ENCODE data around the gene IRF6. TPM values are rescaled to one million over a fixed set of nuclear protein-coding genes. Genes with fewer than 3 reads are reported as not detected.

The IRF6 gene
- total RNA-seq, 2 donors from 2014 or later: 20.7 to 21.8 TPM

DNA sequence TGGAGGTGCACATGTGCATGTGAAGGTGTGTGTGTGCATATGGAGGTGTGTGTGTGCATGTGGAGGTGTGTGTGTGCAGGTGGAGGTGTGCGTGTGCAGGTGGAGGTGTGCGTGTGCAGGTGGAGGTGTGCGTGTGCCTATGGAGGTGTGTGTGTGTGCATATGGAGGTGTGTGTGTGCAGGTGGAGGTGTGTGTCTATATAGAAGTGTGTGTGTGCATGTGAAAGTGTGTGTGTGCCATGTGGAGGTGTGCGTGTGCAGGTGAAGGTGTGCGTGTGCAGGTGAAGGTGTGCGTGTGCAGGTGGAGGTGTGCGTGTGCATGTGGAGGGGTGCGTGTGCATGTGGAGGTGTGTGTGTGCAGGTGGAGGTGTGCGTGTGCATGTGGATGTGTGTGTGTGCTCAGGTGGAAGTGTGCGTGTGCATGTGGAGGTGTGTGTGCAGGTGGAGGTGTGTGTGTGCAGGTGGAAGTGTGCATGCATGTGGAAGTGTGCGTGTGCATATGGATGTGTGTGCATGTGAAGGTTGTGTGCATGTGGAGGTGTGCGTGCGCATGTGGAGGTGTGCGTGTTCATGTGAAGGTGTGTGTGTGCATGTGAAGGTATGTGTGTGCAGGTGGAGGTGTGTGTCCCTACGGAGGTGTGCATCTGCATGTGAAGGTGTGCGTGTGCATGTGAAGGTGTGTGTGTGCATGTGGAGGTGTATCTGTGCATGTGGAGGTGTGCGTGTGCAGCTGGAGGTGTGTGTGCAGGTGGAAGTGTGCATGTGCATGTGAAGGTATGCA is 35.1 kb downstream of the IRF6 start:
- intact Hi-C loops (cut with DNase I): no loop called here
- ATAC-seq: no peak
- no peak for DNase-seq

DNA sequence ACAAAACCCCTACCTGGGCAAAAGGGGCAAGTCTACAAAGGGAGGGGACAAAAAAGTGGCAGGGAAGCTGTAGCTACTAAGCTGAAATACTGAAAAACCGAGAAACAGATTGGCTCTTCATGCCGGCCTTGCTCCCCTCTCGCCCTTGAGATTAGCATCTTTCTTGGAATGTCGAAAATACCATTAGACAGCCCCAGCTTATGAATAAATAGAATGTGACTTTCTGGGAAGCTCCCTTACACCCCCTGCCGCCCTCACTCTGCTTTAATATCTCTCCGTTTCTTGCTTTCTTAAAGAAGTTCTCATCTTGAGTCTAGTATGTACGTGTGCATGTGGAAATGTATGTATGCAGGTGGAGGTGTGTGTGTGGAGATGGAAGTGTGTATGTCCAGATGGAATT is 36.0 kb downstream of the IRF6 start:
- intact Hi-C loops (cut with DNase I): no loop called here
- no peak for ATAC-seq
- DNase-seq: no peak

DNA sequence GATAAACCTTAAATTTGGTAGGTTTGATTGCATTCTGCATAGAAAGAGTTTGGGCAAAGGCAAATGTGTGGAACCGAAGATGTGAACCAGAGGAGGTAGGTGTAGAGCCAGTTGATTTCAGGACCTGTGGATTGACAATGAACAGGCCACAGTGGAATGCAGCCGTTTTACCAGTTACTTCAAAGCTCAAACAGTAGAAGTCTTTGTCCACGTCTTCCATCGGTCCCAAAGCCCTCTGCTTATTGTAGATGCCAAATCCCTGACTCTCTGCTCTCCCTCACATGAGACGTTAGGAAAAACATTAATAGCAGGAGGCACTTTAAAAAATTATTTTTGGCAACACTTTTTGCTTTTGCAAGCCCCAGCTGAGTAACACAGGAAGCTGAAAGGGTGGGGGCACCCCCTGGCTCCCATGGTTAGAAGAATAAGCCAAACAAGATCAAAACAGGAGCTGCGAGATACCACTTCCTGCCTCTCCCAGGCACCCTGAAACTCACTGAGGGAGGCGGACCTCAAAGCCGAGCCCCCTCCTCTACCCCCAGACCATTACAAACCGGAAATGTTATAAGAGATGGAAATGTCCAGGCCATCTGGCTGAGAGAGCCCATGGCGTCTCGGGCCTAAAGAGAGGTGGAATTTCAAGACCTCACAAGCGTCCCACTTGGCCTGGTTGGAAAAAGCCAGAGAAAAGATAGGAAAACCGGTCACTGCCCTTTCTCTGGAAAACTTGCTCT is 36.6 kb downstream of the IRF6 start:
- intact Hi-C loops (cut with DNase I): no loop called here

DNA sequence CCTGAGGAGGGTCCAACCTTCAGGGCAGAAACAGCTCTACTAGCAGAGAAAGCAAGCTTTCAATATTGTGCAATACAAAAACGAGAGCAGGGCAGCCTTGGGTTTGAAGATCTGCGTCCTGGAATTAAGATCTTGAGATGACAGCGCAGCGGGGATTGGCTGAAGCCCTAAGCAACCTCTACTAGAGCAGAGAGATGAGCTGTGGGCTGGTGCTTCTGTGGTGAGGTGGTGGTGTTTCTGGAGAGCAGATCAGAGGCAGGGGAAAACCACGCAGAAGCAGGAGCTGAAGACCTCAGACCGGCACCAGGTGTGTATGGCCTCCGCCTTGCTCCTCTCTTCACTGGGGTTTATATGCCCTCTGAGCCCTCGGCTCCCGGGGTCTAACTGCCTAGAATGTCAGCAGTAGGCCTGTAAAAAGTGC is 37.6 kb downstream of the IRF6 start:
- peak; percentile 30 for DNase-seq
- intact Hi-C loops (cut with DNase I): no loop called here
- peak; percentile 18 to 54 for ATAC-seq

More for the DNA sequence above, 36.6 kb downstream of the IRF6 start:
- DNase-seq (peak; percentile 88), ATAC-seq (peak; percentile 83 to 91)

DNA sequence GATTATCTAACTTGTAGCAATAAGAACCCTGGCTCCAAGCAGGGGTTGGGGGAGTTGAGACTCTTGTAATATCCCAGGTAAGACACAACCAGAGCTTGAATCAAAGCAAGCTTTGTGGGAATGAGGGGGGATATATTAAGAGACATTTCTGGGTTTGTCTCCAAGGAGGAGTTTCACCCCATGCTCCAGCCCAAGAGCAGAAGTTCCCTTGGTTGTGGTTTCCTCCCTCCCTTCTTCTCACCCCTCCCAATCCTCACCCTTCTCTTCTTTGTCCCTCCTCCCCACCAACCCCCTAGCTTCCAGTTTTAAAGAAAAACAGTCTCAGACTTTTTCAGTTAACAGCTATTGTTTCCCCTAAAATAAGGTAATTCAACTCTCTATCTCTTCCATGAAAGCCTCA is 38.2 kb downstream of the IRF6 start:
- no peak for ATAC-seq
- intact Hi-C loops (cut with DNase I): no loop called here
- DNase-seq: no peak

GRCh38 chr1:209767096-209767495 is 38.8 kb downstream of the IRF6 start:
- ATAC-seq (no peak), DNase-seq (no peak)
- intact Hi-C loops (cut with DNase I): no loop called here

DNA sequence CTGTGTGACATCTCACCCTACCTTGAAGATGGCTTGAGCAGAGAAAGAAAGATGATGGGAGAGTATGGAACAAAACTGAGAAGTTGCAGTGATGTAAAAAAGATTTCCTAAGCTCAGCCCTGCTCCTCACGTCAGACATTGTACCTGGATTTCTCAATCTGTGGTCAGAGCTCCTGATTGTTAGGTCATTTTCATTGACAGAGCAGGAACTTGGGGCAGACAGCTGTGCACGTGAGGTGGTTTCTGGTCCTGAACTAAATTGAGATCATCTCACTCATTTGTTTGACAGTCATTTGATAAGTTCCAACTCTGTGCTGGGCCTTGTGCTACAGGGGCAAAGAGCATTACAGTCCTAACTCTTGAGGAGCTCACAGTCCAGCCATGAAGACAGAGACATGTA is 39.9 kb downstream of the IRF6 start:
- no peak for DNase-seq
- no peak for ATAC-seq
- intact Hi-C loops (cut with DNase I): no loop called here

DNA sequence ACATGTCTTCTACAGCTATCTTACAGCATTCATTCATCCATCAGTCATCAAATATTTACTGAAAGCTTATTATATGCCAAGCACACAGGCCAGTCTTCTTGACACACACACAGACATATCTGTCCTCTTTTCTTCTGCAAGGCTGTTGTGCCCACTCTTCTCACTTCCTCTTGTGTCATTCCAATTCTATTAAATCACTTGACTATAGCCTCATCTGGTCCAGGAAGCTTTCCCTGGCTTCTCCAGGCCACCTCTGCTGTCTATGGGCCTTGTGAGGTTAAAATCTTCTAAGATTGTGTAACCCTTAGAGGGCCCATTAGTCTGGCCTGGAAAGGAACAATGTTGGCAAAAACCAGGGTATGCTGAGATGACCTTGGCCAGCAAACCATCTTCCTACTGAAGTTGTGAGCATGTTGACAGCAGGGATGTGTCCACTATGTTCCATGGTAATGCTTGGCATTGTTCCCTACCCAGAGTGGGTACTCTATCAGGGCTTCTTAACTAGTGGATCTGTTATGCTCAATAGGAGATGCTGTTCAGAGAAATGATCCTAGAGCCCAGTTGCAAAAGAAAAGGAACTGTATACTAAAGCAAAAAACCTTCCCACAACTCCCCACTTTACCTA is 44.8 kb downstream of the IRF6 start:
- no peak for DNase-seq
- ATAC-seq: peak; percentile 17 to 84
- intact Hi-C loops (cut with DNase I): no loop called here

- intact Hi-C loops (cut with DNase I): no loop called here
- ATAC-seq (no peak), DNase-seq (no peak)
These were observed 46.0 kb downstream of the IRF6 start for GRCh38 chr1:209759829-209760359.

- intact Hi-C loops (cut with DNase I): no loop called here
- no peak for ATAC-seq
- DNase-seq: no peak
These were observed 47.5 kb downstream of the IRF6 start for GRCh38 chr1:209758400-209758799.

GRCh38 chr1:209756615-209757445 is 49.1 kb downstream of the IRF6 start:
- DNase-seq (peak; percentile 23), ATAC-seq (peak in 1 of 2 donors; percentile 42)
- intact Hi-C loops (cut with DNase I): no loop called here

DNA sequence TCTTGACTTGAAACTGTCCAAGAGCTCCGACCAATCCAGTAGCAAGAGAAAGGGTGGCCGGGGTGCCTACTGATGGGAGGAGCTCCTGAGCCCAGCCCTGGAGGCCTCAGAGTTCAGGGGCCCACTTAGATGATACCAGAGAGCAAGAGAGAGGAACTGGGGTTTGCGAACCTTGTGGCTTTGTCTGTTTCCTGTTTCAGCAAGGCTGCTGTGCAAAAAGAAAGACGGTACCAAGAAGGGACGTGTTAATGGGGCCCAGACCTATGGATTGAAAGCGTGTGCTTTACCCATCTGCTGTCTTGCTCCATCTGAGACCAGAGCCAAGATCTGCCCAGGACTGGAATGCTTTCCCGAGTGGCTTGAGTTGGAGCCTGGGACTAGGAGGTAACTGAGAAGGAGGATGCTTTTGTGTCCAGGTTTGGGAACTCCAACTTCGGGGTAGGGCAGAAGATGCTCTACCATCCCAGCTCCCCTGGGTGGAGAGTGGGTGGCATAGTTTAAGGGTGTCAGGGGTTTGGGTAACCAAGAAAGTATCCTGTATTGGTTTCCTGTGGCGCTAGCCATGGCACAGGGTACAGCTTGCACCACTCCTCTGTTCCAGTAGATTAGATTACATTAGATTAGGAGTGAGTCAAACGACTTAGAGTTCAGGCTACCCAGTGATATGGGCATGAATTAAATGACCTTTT is 49.9 kb downstream of the IRF6 start, which contains the start of gene TRAF3IP3:
Gene TRAF3IP3 (plus strand): TSS at position 128 of the 689 bp plus-strand sequence. CDS start 3,987 bp downstream, outside the sequence.
- intact Hi-C loops (cut with DNase I): no loop called here
- peak; percentile 28 for DNase-seq
- ATAC-seq: peak; percentile 72 to 77

GRCh38 chr1:209755256-209755655 is 50.7 kb downstream of the IRF6 start:
- no peak for DNase-seq
- intact Hi-C loops (cut with DNase I): no loop called here
- no peak for ATAC-seq

GRCh38 chr1:209752890-209753289 is 53.1 kb downstream of the IRF6 start:
- DNase-seq (no peak), ATAC-seq (no peak)
- intact Hi-C loops (cut with DNase I): no loop called here

GRCh38 chr1:209751627-209752231 is 54.2 kb downstream of the IRF6 start:
- no peak for ATAC-seq
- intact Hi-C loops (cut with DNase I): no loop called here
- no peak for DNase-seq

- ATAC-seq: no peak
These were observed 56.1 kb downstream of the IRF6 start for GRCh38 chr1:209749670-209750323.

DNA sequence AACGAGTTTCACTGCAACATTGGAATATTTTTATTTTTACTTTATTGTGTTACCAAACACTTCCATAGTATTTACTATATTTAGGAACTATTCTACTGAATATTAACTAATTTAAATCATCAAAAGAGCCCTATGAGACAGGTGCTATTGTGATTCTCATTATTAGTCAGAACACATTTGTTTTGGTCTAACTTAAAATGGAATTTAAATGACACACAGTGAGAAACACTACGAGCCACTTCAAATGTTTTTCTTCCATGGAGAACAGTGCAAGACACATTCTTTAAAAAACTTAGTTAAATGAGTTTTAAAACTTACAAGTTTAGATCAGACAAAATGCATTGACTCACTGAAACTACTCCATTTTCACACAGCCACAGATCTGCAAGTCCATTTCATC is 56.7 kb downstream of the IRF6 start:
- ATAC-seq (no peak), DNase-seq (no peak)
- intact Hi-C loops (cut with DNase I): loop anchor here (2.0 to 10.0 kb wide), 3 partner anchors 57 to 172 kb away; no protein-coding TSS in a partner anchor

More at GRCh38 chr1:209749670-209750323, 56.1 kb downstream of the IRF6 start:
- intact Hi-C loops (cut with DNase I): loop anchor here (2.0 to 10.0 kb wide), 3 partner anchors 57 to 173 kb away; no protein-coding TSS in a partner anchor
- DNase-seq: no peak
